SK-N-SH treated with all-trans-retinoic acid at 6 μM for 48 hours (cell line): ENCODE data around the gene RFPL1.

Experiments
- ARNTL ChIP-seq: fragments of 450-650 bp; formaldehyde crosslinking; IDR thresholded peaks from 2 replicates; pipeline ENCODE4 v1.5.0; 2020; ENCODE audit warnings: low read depth, mild to moderate bottlenecking, moderate library complexity, borderline replicate concordance
- BACH2 ChIP-seq: fragments of 250-450 bp; sonication (Bioruptor Pico); IDR thresholded peaks from 2 replicates; pipeline ENCODE4 v1.9.0; 2021; ENCODE audit warnings: mild to moderate bottlenecking, borderline replicate concordance
- CSRNP3 ChIP-seq: fragments of 250-450 bp; sonication (Bioruptor Pico); IDR thresholded peaks from 2 replicates; pipeline ENCODE4 v1.5.1; 2021; ENCODE audit warnings: mild to moderate bottlenecking, moderate library complexity
- GLIS3 ChIP-seq: fragments of 250-450 bp; sonication (Bioruptor Pico); IDR thresholded peaks from 2 replicates; pipeline ENCODE4 v1.5.0; 2020; ENCODE audit warnings: mild to moderate bottlenecking, moderate library complexity
- RARB ChIP-seq: fragments of 250-450 bp; sonication (Bioruptor Pico); IDR thresholded peaks from 2 replicates; pipeline ENCODE4 v1.8.0; 2021; ENCODE audit warnings: mild to moderate bottlenecking, moderate library complexity
- SNAI2 ChIP-seq: fragments of 250-450 bp; sonication (Bioruptor Pico); IDR thresholded peaks from 2 replicates; pipeline ENCODE4 v1.5.0; 2020; ENCODE audit warnings: mild to moderate bottlenecking, moderate library complexity
- TCF4 ChIP-seq: fragments of 250-450 bp; sonication (Bioruptor Pico); IDR thresholded peaks from 2 replicates; pipeline ENCODE4 v1.8.0; 2021; ENCODE audit warnings: mild to moderate bottlenecking, moderate library complexity, borderline replicate concordance
- TOX ChIP-seq: fragments of 250-450 bp; sonication (Bioruptor Pico); IDR thresholded peaks from 2 replicates; pipeline ENCODE4 v1.8.0; 2021; ENCODE audit warnings: mild to moderate bottlenecking, moderate library complexity, borderline replicate concordance
- ZFP3 ChIP-seq: fragments of 250-450 bp; sonication (Bioruptor Pico); IDR thresholded peaks from 2 replicates; pipeline ENCODE4 v1.5.0; 2020; ENCODE audit warnings: mild to moderate bottlenecking, moderate library complexity
- ZNF70 ChIP-seq: fragments of 450-650 bp; formaldehyde crosslinking; IDR thresholded peaks from 2 replicates; pipeline ENCODE4 v1.5.0; 2020; ENCODE audit warnings: mild to moderate bottlenecking, moderate library complexity
- ZNF8 ChIP-seq: fragments of 450-650 bp; formaldehyde crosslinking; IDR thresholded peaks from 2 replicates; pipeline ENCODE4 v1.5.0; 2020; ENCODE audit warnings: mild to moderate bottlenecking, moderate library complexity
- TF ChIP-seq, protein P1 (sequence below): fragments of 250-450 bp; sonication (Bioruptor Pico); IDR thresholded peaks from 2 replicates; pipeline ENCODE4 v1.8.0; 2020; ENCODE audit warnings: mild to moderate bottlenecking, moderate library complexity, borderline replicate concordance
- TF ChIP-seq, protein P2 (sequence below): fragments of 250-450 bp; sonication (Bioruptor Pico); IDR thresholded peaks from 2 replicates; pipeline ENCODE4 v1.5.0; 2020; ENCODE audit warnings: mild to moderate bottlenecking, moderate library complexity

DNA sequence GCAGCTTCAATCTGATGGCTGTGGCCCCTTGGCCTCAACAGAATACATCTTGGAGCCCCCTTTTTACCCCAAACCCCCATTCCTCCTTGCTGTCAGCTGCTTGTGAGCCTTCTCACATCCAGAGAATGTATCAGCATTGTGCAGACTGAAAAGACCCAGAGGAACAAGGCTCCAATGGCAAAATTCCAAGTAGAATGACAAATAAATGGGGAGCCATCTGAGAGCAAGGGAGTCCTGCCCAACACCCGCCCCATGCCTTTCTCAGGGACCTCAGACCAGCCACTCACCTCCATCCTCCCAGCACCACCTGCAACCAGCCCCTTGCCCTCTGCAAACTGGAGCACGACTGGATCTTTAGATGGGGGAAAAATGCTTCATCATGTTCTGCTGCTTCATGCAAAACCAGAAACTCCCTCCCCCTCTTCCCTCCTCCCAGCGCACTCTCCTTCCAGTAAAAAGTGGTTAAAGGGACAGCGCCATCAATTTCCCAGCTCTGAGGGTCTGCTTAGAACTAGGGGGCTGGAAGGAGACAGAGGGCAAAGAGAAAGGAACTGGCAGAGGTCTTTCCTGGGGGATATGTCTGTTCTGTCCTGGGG lies 39.4 kb downstream of the RFPL1 start:
- TF ChIP-seq ZFP3 (CRISPR knock-in tag) (no peak), BACH2 (CRISPR knock-in tag) (no peak), TOX (CRISPR knock-in tag) (no peak), TCF4 (CRISPR knock-in tag) (no peak), ZNF8 (no peak), GLIS3 (CRISPR knock-in tag) (no peak), ZNF70 (CRISPR knock-in tag) (no peak), ARNTL (no peak), CSRNP3 (CRISPR knock-in tag) (no peak), SNAI2 (CRISPR knock-in tag) (no peak), RARB (CRISPR knock-in tag) (no peak)
- TF ChIP-seq, protein P1, sequence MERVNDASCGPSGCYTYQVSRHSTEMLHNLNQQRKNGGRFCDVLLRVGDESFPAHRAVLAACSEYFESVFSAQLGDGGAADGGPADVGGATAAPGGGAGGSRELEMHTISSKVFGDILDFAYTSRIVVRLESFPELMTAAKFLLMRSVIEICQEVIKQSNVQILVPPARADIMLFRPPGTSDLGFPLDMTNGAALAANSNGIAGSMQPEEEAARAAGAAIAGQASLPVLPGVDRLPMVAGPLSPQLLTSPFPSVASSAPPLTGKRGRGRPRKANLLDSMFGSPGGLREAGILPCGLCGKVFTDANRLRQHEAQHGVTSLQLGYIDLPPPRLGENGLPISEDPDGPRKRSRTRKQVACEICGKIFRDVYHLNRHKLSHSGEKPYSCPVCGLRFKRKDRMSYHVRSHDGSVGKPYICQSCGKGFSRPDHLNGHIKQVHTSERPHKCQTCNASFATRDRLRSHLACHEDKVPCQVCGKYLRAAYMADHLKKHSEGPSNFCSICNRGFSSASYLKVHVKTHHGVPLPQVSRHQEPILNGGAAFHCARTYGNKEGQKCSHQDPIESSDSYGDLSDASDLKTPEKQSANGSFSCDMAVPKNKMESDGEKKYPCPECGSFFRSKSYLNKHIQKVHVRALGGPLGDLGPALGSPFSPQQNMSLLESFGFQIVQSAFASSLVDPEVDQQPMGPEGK: no peak
- TF ChIP-seq, protein P2, sequence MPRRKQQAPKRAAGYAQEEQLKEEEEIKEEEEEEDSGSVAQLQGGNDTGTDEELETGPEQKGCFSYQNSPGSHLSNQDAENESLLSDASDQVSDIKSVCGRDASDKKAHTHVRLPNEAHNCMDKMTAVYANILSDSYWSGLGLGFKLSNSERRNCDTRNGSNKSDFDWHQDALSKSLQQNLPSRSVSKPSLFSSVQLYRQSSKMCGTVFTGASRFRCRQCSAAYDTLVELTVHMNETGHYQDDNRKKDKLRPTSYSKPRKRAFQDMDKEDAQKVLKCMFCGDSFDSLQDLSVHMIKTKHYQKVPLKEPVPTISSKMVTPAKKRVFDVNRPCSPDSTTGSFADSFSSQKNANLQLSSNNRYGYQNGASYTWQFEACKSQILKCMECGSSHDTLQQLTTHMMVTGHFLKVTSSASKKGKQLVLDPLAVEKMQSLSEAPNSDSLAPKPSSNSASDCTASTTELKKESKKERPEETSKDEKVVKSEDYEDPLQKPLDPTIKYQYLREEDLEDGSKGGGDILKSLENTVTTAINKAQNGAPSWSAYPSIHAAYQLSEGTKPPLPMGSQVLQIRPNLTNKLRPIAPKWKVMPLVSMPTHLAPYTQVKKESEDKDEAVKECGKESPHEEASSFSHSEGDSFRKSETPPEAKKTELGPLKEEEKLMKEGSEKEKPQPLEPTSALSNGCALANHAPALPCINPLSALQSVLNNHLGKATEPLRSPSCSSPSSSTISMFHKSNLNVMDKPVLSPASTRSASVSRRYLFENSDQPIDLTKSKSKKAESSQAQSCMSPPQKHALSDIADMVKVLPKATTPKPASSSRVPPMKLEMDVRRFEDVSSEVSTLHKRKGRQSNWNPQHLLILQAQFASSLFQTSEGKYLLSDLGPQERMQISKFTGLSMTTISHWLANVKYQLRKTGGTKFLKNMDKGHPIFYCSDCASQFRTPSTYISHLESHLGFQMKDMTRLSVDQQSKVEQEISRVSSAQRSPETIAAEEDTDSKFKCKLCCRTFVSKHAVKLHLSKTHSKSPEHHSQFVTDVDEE: no peak
